K562 (cell line): ENCODE results near the gene GP1BB. TPM values are rescaled to one million over a fixed set of nuclear protein-coding genes. Genes with fewer than 3 reads are reported as not detected.
A peak's percentile ranks its signal among the peaks of the same experiment; 100 is the strongest.

Source experiments
- DDX20 ChIP-seq: fragments of 450-650 bp; IDR thresholded peaks from 2 replicates; pipeline ENCODE4 v1.6.1; 2016; ENCODE audit warnings: missing genetic modification characterization, low read depth, mild to moderate bottlenecking, missing compliant biosample characterization, moderate library complexity
- GTF2A2 ChIP-seq: IDR thresholded peaks from 2 replicates; pipeline ENCODE4 v1.6.1; 2016; ENCODE audit warnings: mild to moderate bottlenecking, missing genetic modification characterization, missing compliant biosample characterization
- MTA2 ChIP-seq: fragments of 450-650 bp; IDR thresholded peaks from 2 replicates; pipeline ENCODE4 v1.6.1; 2016; ENCODE audit warnings: low read depth
- PHB2 ChIP-seq: fragments of 450-650 bp; IDR thresholded peaks from 2 replicates; pipeline ENCODE4 v1.6.1; 2017; ENCODE audit warnings: low read depth
- POLR2H ChIP-seq: IDR thresholded peaks from 2 replicates; pipeline ENCODE4 v1.6.1; 2016; ENCODE audit warnings: missing genetic modification characterization, low read depth, mild to moderate bottlenecking, control low read depth, missing compliant biosample characterization, moderate library complexity
- POLR3G ChIP-seq: IDR thresholded peaks from 2 replicates; pipeline ENCODE4 v1.6.1; 2011; ENCODE audit not compliant: insufficient read length, insufficient replicate concordance; ENCODE audit errors: extremely low read depth
- SIN3A ChIP-seq, 2 experiments: fragments of 150-350 bp in 1 of 2; IDR thresholded peaks; 2 replicates each; pipeline ENCODE4 v1.6.1; 2011 to 2016; ENCODE audit warnings: borderline replicate concordance in 2 of 2, low read depth in 2 of 2, low read length in 2 of 2, mild to moderate bottlenecking in 2 of 2, moderate library complexity in 2 of 2; ENCODE audit not compliant: control insufficient read depth in 1 of 2
- TEAD1 ChIP-seq, 2 experiments: fragments of 450-650 bp in 1 of 2; sonication (generic) in 1 of 2; formaldehyde crosslinking; IDR thresholded peaks; 2 replicates each; pipeline versions ENCODE4 v1.4.0 to v1.8.0; 2020 to 2022; ENCODE audit warnings: mild to moderate bottlenecking in 2 of 2, missing genetic modification reagents in 1 of 2
- U2AF1 ChIP-seq: fragments of 200-400 bp; formaldehyde crosslinking; optimal IDR thresholded peaks from 2 replicates; pipeline ENCODE3; 2017; ENCODE audit warnings: mild to moderate bottlenecking, low read depth, low read length, moderate library complexity
- ZNF316 ChIP-seq: fragments of 450-650 bp; IDR thresholded peaks from 2 replicates; pipeline ENCODE4 v1.6.1; 2016
- ZNF407 ChIP-seq: fragments of 450-650 bp; IDR thresholded peaks from 2 replicates; pipeline ENCODE4 v1.6.1; 2016; ENCODE audit warnings: low read depth
- ZNF75A ChIP-seq: fragments of 450-650 bp; formaldehyde crosslinking; IDR thresholded peaks from 2 replicates; pipeline ENCODE4 v1.4.0; 2020; ENCODE audit warnings: mild to moderate bottlenecking
- polyA plus RNA-seq, 8 experiments: library from polyadenylated mRNA; depleted of rRNA in 4 of 8; stranded (reverse) in 5 of 8; unstranded in 3 of 8; fragments of >200 nt; fragmentation: Nextera tagmentation in 2 of 8; fragmentation: Illumina TruSeq in 1 of 8; extraction: Ambion mirVana in 2 of 8; extraction: Trizol in 1 of 8; gene quantifications; 2 replicates each; pipeline versions ENCODE4 v1.2.1 to v1.2.3, GENCODE V29; 2011 to 2014; ENCODE audit warnings: inconsistent platforms in 1 of 8, missing spikeins in 1 of 8
- total RNA-seq, 7 experiments: library from RNA; depleted of rRNA in 6 of 7; stranded (reverse); fragments of >200 nt in 6 of 7; fragmentation: Illumina TruSeq in 2 of 7; extraction: Trizol in 2 of 7; gene quantifications; 2 replicates each; pipeline versions ENCODE4 v1.2.1 to v1.2.3, GENCODE V29; 2011 to 2021; ENCODE audit warnings: low replicate concordance in 1 of 7
- TF ChIP-seq, protein P1 (sequence below): fragments of 250-450 bp; sonication (Bioruptor Pico); IDR thresholded peaks from 2 replicates; pipeline ENCODE4 v1.4.0; 2020; ENCODE audit warnings: mild to moderate bottlenecking, moderate library complexity
- TF ChIP-seq, protein P2 (sequence below), 2 experiments: IDR thresholded peaks; 2 replicates each; pipeline ENCODE4 v1.6.1; 2012; ENCODE audit warnings: improper control_type of control experiment in 2 of 2, low read depth in 2 of 2, low read length in 2 of 2, borderline replicate concordance in 1 of 2

The GP1BB gene
- total and polyA plus RNA-seq, 9 of the 15 experiments (the other 6 are each of a cell fraction or from before 2014, with no cell fraction given): 0.69 to 162 (median 2.8) TPM

GRCh38 chr22:19680911-19681862 is 42.2 kb upstream of the GP1BB start (continued):
- TF ChIP-seq ZNF407 (no peak), TEAD1 (CRISPR knock-in tag; IDR thresholded peaks at IDR 0.05) (peak in 1 of 2 experiments; percentile 24; a peak in 1 of 4 replicates), SIN3A (IDR thresholded peaks at IDR 0.05; ENCODE audit: borderline replicate concordance in 2 of 2, control insufficient read depth in 1 of 2, low read depth in 2 of 2, low read length in 2 of 2) (no peak), ZNF75A (CRISPR knock-in tag) (no peak), POLR3G (no peak), MTA2 (no peak; the same call in 1 of the 2 replicates), PHB2 (no peak; the same call in 1 of the 2 replicates), DDX20 (tag) (peak; percentile 84), POLR2H (tag) (no peak), U2AF1 (no peak), GTF2A2 (no peak; the same call in 1 of the 2 replicates), ZNF316 (no peak)
- TF ChIP-seq, protein P1, sequence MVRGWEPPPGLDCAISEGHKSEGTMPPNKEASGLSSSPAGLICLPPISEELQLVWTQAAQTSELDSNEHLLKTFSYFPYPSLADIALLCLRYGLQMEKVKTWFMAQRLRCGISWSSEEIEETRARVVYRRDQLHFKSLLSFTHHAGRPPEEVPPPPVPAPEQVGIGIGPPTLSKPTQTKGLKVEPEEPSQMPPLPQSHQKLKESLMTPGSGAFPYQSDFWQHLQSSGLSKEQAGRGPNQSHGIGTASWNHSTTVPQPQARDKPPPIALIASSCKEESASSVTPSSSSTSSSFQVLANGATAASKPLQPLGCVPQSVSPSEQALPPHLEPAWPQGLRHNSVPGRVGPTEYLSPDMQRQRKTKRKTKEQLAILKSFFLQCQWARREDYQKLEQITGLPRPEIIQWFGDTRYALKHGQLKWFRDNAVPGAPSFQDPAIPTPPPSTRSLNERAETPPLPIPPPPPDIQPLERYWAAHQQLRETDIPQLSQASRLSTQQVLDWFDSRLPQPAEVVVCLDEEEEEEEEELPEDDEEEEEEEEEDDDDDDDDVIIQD (CRISPR knock-in tag): peak; percentile 80
- TF ChIP-seq, protein P2, sequence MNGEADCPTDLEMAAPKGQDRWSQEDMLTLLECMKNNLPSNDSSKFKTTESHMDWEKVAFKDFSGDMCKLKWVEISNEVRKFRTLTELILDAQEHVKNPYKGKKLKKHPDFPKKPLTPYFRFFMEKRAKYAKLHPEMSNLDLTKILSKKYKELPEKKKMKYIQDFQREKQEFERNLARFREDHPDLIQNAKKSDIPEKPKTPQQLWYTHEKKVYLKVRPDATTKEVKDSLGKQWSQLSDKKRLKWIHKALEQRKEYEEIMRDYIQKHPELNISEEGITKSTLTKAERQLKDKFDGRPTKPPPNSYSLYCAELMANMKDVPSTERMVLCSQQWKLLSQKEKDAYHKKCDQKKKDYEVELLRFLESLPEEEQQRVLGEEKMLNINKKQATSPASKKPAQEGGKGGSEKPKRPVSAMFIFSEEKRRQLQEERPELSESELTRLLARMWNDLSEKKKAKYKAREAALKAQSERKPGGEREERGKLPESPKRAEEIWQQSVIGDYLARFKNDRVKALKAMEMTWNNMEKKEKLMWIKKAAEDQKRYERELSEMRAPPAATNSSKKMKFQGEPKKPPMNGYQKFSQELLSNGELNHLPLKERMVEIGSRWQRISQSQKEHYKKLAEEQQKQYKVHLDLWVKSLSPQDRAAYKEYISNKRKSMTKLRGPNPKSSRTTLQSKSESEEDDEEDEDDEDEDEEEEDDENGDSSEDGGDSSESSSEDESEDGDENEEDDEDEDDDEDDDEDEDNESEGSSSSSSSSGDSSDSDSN (IDR thresholded peaks at IDR 0.05; ENCODE audit: borderline replicate concordance in 1 of 2, low read depth in 2 of 2, low read length in 2 of 2): 0 out of 4 replicates have a peak, but pooled peaks of 1 of the 2 experiments have one; percentile 48
